Fibroblast of skin of abdomen (primary cell): ENCODE data around the gene TNFRSF11A.

Experiments
- DNase-seq: peaks from one replicate; pipeline ENCODE4 v3.0.0-alpha.2; 2013

Gene TNFRSF11A

GRCh38 chr18:62345909-62346308, 20.8 kb downstream of the TNFRSF11A start:
- DNase-seq = no peak

GRCh38 chr18:62346333-62347088, 21.4 kb downstream of the TNFRSF11A start:
- DNase-seq = no peak

GRCh38 chr18:62347089-62347506, 22.0 kb downstream of the TNFRSF11A start:
- no peak for DNase-seq

GRCh38 chr18:62348474-62348873, 23.4 kb downstream of the TNFRSF11A start:
- no peak for DNase-seq

GRCh38 chr18:62353170-62353569, 28.1 kb downstream of the TNFRSF11A start:
- no peak for DNase-seq

- no peak for DNase-seq
Measured at GRCh38 chr18:62354151-62354550, 29.0 kb downstream of the TNFRSF11A start.

GRCh38 chr18:62357079-62357719, 32.1 kb downstream of the TNFRSF11A start:
- DNase-seq = no peak

GRCh38 chr18:62360805-62361204, 35.7 kb downstream of the TNFRSF11A start:
- no peak for DNase-seq

- DNase-seq = no peak
Measured at GRCh38 chr18:62361288-62361687, 36.2 kb downstream of the TNFRSF11A start.

GRCh38 chr18:62364558-62364957, 39.4 kb downstream of the TNFRSF11A start:
- no peak for DNase-seq

- DNase-seq = no peak
Measured at GRCh38 chr18:62365420-62365819, 40.3 kb downstream of the TNFRSF11A start.

GRCh38 chr18:62366992-62367391, 41.9 kb downstream of the TNFRSF11A start:
- no peak for DNase-seq

- no peak for DNase-seq
Measured at GRCh38 chr18:62368100-62368499, 43.0 kb downstream of the TNFRSF11A start.

GRCh38 chr18:62369129-62369644, 44.1 kb downstream of the TNFRSF11A start:
- no peak for DNase-seq

- DNase-seq = no peak
Measured at GRCh38 chr18:62370366-62370765, 45.3 kb downstream of the TNFRSF11A start.

GRCh38 chr18:62371436-62371835, 46.3 kb downstream of the TNFRSF11A start:
- no peak for DNase-seq

- DNase-seq = no peak
Measured at GRCh38 chr18:62372156-62372555, 47.0 kb downstream of the TNFRSF11A start.

GRCh38 chr18:62372882-62373281, 47.8 kb downstream of the TNFRSF11A start:
- no peak for DNase-seq

- DNase-seq = no peak
Measured at GRCh38 chr18:62374410-62374965, 49.4 kb downstream of the TNFRSF11A start.

- DNase-seq = no peak
Measured at GRCh38 chr18:62377131-62377807, 52.2 kb downstream of the TNFRSF11A start.

GRCh38 chr18:62379051-62379450, 53.9 kb downstream of the TNFRSF11A start:
- DNase-seq = no peak

GRCh38 chr18:62381373-62381772, 56.3 kb downstream of the TNFRSF11A start:
- no peak for DNase-seq

- no peak for DNase-seq
Measured at GRCh38 chr18:62384068-62384467, 59.0 kb downstream of the TNFRSF11A start.
